Fibroblast of skin of left quadriceps (primary cell): ENCODE data around the gene ME2.
"Not testable (repeated sequence)": the region's sequence is repeated elsewhere in the genome, so short reads cannot be mapped to it uniquely, and the experiment has no call there.

Experiments used
- DNase-seq, 2 experiments: peaks; one replicate each; pipeline ENCODE4 v3.0.0-alpha.2; 2013; ENCODE audit warnings: low read depth in 2 of 2

ME2 gene

DNA sequence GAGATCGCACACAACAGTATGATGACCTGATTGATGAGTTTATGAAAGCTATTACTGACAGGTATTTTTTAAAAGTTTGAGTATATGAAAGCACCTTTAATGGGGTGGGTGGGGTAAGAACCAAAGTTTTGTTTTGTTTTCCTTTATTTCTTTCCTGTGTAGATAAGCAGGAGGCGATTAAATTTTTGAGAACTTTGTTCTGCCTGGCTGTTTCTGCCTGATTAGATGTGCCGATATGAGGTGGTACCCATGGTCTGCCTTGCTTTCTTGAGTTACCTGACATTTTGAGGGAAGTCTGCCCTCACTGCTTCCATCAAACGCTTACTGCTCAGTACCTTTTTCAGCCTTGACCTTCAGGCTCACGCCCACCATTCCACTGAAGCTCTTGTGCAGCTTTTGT is 39.2 kb downstream of the ME2 start:
- no peak for DNase-seq

GRCh38 chr18:50924372-50924771 is 45.5 kb downstream of the ME2 start:
- DNase-seq, result no peak

GRCh38 chr18:50926521-50926920 is 47.6 kb downstream of the ME2 start:
- DNase-seq, result no peak

DNA sequence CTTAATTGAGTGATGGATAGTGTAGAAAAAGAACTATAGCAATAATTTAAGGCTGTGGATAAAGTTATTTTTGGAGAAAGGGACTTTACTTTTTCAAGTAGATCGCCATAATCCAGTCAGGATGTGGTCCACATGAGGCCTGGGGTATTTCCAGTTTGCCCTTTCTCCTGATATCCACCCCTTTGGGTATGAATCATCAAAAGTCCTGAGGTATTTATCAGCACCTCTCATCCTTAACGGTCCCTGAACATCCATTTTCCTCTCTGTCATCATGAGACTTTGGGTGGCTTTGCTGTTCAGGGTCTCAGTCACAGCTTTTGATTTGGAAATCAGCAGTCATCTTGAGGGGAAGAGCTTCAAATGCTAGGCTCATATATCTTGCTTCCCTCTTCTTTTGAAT is 49.6 kb downstream of the ME2 start:
- DNase-seq, result no peak

DNA sequence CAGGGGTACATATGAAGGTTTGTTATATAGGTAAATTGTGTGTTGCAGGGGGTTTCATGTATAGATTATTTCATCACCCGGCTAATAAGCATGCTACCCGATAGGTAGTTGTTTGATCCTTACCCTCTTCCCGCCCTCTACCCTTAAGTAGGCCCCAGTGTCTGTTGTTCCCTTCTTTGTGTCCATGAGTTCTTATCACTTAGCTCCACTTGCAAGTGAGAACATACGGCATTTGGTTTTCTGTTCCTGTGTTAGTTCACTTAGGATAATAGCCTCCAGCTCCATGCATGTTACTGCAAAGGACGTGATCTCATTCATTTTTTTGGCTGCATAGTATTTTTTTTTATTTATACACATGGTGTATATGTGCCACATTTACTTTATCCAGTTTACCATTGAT is 54.8 kb downstream of the ME2 start:
- DNase-seq, result no peak

GRCh38 chr18:50934545-50935211 is 55.8 kb downstream of the ME2 start:
- DNase-seq, result no peak

DNA sequence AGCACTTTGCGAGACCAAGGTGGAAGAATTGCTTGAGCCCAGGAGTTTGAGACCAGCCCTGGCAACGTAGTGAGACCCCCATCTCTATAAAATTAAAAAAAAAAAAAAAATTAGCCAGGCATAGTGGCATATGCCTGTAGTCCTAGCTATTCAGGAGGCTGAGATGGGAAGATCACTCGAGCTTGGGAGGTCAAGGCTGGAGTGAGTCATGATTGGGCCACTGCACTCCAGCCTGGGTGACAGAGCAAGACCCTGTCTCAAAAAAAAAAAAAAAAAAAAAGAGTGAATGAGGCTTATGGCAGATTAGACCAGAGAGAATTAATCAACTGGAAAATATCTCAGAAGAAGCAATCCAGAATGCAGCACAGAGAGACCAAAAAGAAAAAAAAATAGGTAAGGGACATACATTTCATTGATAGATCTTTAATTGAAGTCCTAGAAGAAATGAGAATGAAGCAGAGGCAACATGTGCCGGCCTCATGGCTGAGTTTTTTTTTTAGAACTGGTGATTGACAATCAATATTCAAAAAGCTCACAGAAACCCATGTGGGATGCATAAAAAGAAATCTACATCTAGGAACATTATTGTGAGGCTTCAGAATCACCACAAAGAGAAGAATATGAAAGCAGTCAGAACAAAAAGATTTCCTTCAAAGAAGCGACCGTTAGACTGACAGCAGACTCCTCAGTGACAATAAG is 56.7 kb downstream of the ME2 start:
- DNase-seq, result no peak

DNA sequence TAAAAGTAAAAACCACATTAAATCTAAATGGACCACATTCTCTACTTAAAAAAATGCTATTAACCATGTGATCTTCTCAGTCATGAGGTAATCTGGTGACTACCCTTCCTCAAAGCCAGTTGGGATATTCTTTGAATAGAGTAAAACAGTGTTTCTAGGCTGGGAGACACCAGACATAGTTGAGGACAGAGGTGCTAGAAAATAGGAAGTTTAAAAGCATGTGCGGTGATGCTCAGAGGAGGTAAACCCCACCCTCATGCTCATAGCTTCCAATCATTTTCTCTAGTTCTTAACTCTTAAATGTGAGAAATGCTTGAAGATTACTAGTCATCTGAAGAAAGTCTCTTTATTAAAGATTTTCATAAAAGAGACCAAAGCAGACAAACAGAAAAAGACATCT is 58.3 kb downstream of the ME2 start:
- no peak for DNase-seq

- DNase-seq, result no peak
Observed at GRCh38 chr18:50938912-50939311, 60.0 kb downstream of the ME2 start.

GRCh38 chr18:50944245-50944932 is 65.5 kb downstream of the ME2 start:
- DNase-seq, result no peak

DNA sequence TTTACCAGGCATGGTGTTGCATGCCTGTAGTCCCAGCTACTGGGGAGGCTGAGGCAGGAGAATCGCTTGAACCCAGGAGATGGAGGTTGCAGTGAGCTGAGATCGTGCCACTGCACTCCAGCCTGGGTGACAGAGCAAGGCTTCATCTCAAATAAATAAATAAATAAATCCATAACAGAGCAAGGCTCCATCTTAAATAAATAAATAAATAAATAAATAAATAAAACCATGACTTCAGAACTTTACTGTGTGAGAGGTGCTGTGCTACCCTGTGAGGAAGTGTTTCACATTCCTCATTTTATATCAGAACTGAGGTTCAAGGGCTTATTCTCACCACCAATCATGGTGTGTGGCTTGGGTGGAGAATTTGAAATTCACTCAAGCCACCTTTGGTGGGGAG is 67.0 kb downstream of the ME2 start:
- DNase-seq, result not testable (repeated sequence)

GRCh38 chr18:50947899-50948298 is 69.0 kb downstream of the ME2 start:
- no peak for DNase-seq

- no peak for DNase-seq
Observed at GRCh38 chr18:50949185-50949584, 70.3 kb downstream of the ME2 start.

GRCh38 chr18:50950626-50951025 is 71.7 kb downstream of the ME2 start:
- DNase-seq, result no peak

GRCh38 chr18:50953822-50954221 is 74.9 kb downstream of the ME2 start:
- DNase-seq, result no peak

GRCh38 chr18:50955253-50955652 is 76.3 kb downstream of the ME2 start:
- no peak for DNase-seq

DNA sequence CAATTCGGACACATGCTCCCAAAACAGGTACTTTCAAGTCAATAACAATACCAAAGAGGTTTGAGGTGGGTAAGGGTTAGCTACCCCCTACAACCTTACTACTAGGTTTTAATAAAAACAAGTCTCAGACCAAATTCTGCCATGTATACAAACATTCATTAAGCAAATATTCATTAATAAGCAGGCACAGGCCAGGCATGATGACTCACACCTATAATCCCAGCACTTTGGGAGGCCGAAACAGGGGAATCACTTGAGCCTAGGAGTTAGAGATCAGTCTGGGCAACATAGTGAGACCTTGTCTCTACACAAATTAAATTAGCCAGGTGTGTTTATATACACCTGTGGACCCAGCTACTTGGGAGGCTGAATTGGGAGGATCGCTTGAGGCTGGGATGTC is 77.2 kb downstream of the ME2 start:
- DNase-seq, result no peak

GRCh38 chr18:50961974-50962373 is 83.1 kb downstream of the ME2 start:
- no peak for DNase-seq

- DNase-seq, result peak; percentile 49 to 52
Observed at GRCh38 chr18:50967714-50968661, 89.1 kb downstream of the ME2 start, which contains the start of gene ELAC1. Gene ELAC1 (plus strand): TSS chr18:50968040. CDS start chr18:50974405, 6,365 bp downstream.

DNA sequence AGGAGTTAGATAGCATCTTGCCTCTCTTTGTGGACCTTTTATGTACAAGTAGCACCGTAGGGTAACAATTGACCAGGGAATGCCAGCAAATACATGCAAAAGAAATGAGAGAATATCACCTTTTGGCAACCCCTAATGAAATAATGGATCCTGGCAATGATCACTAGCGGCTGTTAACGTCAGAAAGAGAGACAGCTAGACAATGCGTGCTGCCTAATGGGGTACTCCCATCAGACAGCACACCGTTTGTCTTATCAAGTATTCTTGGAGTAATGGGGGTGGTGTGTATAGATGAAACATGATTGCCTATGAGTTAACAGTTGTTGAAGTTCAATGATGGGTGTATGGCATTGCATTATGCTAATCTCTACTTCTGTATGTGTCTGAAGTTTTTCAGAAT is 90.5 kb downstream of the ME2 start:
- DNase-seq, result no peak

GRCh38 chr18:50970006-50970405 is 91.1 kb downstream of the ME2 start:
- no peak for DNase-seq

GRCh38 chr18:50972404-50972803 is 93.5 kb downstream of the ME2 start:
- DNase-seq, result not testable (repeated sequence)
